Measurements from ENCODE around the gene TAC4. TPM values are rescaled to one million over a fixed set of nuclear protein-coding genes. Genes with fewer than 3 reads are reported as not detected.

TAC4 gene
- total and polyA plus RNA-seq, 2 of the 13 experiments (the other 11 are each of a cell fraction or from before 2014, with no cell fraction given), result not detected

DNA sequence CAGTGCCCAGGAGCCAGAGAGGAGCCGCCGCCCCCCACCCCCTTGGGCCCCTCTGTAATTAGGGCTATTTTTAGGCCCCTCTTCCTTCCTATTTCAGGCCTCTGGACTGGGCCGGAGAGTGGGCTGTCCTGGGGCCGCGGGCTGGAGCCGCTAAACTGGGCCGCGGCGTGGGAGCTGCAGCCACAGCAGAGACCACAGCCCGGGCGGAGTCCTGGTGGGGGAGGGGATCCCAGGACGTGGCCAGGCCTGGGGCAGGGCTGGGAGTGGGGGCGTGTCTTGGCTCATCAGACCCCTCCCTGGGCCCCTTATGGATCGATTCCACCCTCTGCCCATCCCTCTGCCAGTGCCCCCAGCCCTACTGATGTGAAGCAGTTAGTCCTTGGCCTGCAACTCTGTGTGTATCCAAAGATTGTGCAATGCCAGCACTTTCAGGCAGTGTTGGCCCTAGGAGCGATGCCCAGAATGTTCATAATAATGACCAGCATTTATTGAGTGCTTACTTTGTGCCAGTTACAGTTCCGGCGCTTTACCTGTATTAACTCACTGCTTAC is 15.0 kb upstream of the TAC4 start (continued):
- TF ChIP-seq, protein P1, sequence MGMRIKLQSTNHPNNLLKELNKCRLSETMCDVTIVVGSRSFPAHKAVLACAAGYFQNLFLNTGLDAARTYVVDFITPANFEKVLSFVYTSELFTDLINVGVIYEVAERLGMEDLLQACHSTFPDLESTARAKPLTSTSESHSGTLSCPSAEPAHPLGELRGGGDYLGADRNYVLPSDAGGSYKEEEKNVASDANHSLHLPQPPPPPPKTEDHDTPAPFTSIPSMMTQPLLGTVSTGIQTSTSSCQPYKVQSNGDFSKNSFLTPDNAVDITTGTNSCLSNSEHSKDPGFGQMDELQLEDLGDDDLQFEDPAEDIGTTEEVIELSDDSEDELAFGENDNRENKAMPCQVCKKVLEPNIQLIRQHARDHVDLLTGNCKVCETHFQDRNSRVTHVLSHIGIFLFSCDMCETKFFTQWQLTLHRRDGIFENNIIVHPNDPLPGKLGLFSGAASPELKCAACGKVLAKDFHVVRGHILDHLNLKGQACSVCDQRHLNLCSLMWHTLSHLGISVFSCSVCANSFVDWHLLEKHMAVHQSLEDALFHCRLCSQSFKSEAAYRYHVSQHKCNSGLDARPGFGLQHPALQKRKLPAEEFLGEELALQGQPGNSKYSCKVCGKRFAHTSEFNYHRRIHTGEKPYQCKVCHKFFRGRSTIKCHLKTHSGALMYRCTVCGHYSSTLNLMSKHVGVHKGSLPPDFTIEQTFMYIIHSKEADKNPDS (CRISPR knock-in tag; IDR thresholded peaks at IDR 0.05), result no peak; the same call in 1 of the 2 replicates
- TF ChIP-seq NFIB (CRISPR knock-in tag; IDR thresholded peaks at IDR 0.05; ENCODE audit: borderline replicate concordance) (no peak), HNRNPLL (IDR thresholded peaks at IDR 0.05; ENCODE audit: low read depth, low read length, poor library complexity, severe bottlenecking) (peak; percentile 31), KMT2B (CRISPR knock-in tag; IDR thresholded peaks at IDR 0.05) (no peak), ZNF569 (CRISPR knock-in tag; IDR thresholded peaks at IDR 0.05; ENCODE audit: borderline replicate concordance) (no peak), ZKSCAN1 (IDR thresholded peaks at IDR 0.05; ENCODE audit: low read length) (no peak), ZNF331 (CRISPR knock-in tag; IDR thresholded peaks at IDR 0.05) (0 out of 2 replicates have a peak, but pooled peaks have one; percentile 51), LCORL (IDR thresholded peaks at IDR 0.05) (no peak), LCORL (CRISPR knock-in tag; IDR thresholded peaks at IDR 0.05) (peak; percentile 82), MLLT10 (CRISPR knock-in tag; IDR thresholded peaks at IDR 0.05) (no peak), ZNF33A (CRISPR knock-in tag; IDR thresholded peaks at IDR 0.05; ENCODE audit: borderline replicate concordance) (no peak), ZNF335 (CRISPR knock-in tag; IDR thresholded peaks at IDR 0.05) (no peak), NR2F2 (IDR thresholded peaks at IDR 0.05; ENCODE audit: borderline replicate concordance, low read depth) (no peak; the same call in 1 of the 2 replicates), HOXA5 (CRISPR knock-in tag; IDR thresholded peaks at IDR 0.05) (no peak; the same call in 1 of the 2 replicates), ZNF337 (CRISPR knock-in tag; IDR thresholded peaks at IDR 0.05; ENCODE audit: borderline replicate concordance, low read depth) (no peak), HDAC2 (CRISPR knock-in tag; IDR thresholded peaks at IDR 0.05) (peak; percentile 71), NFRKB (IDR thresholded peaks at IDR 0.05) (no peak)
- TF ChIP-seq, protein P2, sequence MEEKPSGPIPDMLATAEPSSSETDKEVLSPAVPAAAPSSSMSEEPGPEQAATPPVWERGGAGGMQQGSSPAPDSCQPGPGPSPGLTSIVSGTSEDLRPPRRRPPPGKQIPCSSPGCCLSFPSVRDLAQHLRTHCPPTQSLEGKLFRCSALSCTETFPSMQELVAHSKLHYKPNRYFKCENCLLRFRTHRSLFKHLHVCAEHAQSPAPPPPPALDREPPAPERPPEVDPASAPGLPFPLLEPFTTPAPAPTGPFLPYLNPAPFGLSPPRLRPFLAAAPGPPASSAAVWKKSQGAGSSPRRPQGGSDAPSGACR (CRISPR knock-in tag; IDR thresholded peaks at IDR 0.05), result no peak
- TF ChIP-seq, protein P3, sequence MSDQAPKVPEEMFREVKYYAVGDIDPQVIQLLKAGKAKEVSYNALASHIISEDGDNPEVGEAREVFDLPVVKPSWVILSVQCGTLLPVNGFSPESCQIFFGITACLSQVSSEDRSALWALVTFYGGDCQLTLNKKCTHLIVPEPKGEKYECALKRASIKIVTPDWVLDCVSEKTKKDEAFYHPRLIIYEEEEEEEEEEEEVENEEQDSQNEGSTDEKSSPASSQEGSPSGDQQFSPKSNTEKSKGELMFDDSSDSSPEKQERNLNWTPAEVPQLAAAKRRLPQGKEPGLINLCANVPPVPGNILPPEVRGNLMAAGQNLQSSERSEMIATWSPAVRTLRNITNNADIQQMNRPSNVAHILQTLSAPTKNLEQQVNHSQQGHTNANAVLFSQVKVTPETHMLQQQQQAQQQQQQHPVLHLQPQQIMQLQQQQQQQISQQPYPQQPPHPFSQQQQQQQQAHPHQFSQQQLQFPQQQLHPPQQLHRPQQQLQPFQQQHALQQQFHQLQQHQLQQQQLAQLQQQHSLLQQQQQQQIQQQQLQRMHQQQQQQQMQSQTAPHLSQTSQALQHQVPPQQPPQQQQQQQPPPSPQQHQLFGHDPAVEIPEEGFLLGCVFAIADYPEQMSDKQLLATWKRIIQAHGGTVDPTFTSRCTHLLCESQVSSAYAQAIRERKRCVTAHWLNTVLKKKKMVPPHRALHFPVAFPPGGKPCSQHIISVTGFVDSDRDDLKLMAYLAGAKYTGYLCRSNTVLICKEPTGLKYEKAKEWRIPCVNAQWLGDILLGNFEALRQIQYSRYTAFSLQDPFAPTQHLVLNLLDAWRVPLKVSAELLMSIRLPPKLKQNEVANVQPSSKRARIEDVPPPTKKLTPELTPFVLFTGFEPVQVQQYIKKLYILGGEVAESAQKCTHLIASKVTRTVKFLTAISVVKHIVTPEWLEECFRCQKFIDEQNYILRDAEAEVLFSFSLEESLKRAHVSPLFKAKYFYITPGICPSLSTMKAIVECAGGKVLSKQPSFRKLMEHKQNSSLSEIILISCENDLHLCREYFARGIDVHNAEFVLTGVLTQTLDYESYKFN (CRISPR knock-in tag; conservative IDR thresholded peaks at IDR 0.05), result peak; percentile 92
- TF ChIP-seq, protein P4, sequence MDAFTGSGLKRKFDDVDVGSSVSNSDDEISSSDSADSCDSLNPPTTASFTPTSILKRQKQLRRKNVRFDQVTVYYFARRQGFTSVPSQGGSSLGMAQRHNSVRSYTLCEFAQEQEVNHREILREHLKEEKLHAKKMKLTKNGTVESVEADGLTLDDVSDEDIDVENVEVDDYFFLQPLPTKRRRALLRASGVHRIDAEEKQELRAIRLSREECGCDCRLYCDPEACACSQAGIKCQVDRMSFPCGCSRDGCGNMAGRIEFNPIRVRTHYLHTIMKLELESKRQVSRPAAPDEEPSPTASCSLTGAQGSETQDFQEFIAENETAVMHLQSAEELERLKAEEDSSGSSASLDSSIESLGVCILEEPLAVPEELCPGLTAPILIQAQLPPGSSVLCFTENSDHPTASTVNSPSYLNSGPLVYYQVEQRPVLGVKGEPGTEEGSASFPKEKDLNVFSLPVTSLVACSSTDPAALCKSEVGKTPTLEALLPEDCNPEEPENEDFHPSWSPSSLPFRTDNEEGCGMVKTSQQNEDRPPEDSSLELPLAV (CRISPR knock-in tag; conservative IDR thresholded peaks at IDR 0.05; ENCODE audit: low read depth), result no peak
- TF ChIP-seq, protein P5, sequence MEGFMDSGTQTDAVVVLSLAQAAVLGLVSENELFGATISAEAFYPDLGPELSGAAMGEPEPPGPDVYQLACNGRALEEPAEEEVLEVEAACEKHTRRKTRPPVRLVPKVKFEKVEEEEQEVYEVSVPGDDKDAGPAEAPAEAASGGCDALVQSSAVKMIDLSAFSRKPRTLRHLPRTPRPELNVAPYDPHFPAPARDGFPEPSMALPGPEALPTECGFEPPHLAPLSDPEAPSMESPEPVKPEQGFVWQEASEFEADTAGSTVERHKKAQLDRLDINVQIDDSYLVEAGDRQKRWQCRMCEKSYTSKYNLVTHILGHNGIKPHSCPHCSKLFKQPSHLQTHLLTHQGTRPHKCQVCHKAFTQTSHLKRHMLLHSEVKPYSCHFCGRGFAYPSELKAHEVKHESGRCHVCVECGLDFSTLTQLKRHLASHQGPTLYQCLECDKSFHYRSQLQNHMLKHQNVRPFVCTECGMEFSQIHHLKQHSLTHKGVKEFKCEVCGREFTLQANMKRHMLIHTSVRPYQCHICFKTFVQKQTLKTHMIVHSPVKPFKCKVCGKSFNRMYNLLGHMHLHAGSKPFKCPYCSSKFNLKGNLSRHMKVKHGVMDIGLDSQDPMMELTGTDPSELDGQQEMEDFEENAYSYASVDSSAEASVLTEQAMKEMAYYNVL (CRISPR knock-in tag; IDR thresholded peaks at IDR 0.05; ENCODE audit: borderline replicate concordance), result no peak

All from HepG2 (cell line).